Measurements from ENCODE around the gene GLI2.

DNA sequence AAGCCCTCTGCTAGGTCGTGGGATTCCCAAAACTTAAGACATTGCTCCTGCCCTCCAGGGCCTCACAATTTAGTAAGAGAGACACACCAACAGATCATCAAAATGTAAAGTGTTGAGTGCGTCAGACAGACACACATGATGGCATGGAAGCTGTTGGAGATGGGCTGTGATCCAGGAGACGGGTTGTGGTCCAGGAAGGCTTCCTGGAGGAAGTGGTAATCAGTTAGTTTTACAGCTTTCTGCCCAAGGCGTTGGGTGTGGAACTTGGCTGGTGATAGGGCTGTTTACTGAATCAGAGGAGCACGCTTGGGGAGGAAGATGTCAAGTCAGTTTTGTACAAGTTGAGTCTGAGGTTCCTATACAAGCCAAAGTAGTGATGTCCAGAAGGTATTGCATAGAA is 24.0 kb upstream of the GLI2 start:
- no peak for TF ChIP-seq CTCF (IDR thresholded peaks at IDR 0.05)
- no peak for TF ChIP-seq POLR2A (IDR thresholded peaks at IDR 0.05)
- TF ChIP-seq EP300 (IDR thresholded peaks at IDR 0.05) = no peak
